ENCODE results near the gene POFUT1.

Gene POFUT1

DNA sequence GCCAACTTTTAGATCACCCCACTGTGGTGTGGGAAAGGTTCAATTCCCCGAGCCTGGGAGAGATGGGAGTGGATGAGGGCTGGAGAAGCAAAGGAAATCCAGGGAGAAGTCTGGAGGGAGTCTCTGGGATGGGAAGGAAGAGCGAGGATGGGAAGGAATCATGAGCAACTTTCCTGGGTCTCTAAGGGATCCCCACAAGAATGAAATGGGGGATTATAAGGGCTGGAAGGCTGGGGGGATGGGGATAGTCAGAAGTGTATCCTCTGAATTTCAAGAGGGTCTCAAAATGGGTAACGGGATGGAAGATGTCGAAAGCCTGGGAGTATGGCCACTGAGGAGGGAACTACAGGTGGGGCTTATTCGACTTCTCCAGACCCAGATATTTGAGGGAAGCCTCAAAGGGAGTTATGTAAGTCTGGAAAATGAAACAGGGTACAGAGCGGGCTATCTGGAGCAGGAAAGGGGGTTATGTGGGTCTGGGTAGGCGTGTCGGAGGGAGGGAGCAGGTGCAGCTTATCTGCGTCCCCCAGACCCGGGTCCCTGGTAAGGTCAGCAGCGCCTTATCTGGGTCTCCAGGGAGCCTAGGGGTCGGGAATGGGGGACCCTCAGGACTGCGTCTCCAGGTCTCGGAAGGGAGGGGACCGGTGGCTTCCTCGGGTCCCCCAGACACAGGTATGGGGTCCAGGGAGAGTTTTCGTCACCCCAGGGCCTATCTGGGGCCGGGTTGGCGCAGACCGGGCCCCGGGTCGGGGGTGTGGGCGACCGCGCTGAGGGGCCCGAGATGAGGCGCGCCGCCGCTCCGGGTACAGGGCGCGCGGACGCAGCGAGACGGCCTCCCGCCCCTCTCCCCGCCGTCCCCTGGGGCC lies 687 bp upstream of the POFUT1 start:
- no peak for DNase-seq (ENCODE audit: low spot score)

DNA sequence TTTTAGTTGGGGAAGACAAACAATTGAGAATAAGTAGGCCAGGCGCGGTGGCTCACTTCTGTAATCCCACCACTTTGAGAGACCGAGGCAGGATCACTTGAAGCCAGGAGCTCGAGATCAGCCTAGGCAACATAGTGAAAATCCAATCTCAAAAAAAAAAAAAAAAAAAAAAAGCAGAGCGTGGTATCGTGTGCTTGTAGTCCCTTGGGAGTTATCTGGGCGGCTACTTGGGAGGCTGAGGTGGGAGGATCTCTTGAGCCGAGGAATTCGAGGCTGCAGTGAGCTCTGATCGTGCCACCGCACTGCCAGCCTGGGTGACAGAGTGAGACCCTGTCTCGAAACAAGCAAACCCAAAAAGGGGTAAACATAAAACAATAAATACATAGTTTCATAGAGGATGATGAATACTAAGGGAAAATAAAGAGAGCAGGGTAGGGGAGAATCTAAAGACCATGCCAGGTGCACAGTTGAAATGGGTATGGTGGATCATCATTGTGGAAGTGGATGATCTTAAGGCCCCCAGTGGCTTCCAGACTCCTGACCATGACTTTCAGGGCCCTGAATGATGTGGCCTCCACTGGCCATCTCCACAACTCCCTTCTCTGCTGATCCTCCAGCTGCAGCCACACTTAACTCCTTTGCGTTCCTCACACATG lies 947 bp downstream of the POFUT1 start:
- DNase-seq (ENCODE audit: low spot score) = no peak

DNA sequence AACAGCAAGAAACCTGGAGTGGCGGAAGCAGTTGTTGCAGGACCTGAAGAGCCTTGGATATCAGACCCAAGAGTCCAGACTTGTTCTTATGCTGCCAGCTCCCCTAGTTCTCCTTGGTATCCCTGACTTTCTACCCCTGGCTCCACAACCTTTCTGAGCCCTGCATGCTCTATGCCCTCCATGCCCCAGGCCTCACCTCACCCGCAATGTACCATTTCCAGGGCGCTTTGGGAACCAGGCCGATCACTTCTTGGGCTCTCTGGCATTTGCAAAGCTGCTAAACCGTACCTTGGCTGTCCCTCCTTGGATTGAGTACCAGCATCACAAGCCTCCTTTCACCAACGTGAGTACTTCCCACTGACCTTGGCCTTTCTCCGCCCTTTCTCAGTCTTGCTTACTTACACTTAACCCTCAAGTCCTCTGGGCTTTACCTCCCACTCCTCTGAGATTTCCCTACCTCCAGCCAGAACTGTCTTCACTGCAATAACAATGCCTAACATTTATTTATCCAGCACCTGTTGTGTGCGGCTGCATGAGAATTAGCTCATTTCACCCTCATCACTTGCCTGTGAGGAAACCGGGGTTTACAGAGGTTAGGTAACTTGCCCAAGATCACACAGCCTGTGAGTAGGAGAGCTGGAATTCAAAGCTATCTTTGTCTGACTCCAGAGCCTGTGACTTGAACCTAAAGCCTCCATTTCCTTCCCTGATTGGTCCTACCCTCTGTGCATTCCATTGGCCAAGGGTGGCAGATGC lies 2.3 kb downstream of the POFUT1 start:
- DNase-seq (ENCODE audit: low spot score) = no peak

DNA sequence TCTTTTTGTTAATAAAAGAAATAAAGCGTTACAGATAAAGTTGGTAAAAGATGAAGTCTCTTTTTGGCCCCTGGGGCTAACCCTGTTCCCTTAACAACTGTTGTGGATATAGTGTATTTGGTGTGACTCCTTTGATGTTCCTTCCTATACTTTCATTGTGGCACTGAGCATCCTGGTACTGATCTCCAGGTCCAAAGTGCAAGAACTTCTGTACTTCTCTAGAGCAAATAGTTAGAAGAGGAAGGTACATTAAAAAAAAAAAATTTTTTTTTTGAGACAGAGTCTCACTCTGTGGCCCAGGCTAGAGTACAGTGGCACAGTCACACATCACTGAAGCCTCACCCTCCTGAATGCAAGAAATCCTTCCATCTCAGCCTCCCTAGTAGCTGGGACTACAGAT lies 6.2 kb downstream of the POFUT1 start:
- no peak for DNase-seq (ENCODE audit: low spot score)

DNA sequence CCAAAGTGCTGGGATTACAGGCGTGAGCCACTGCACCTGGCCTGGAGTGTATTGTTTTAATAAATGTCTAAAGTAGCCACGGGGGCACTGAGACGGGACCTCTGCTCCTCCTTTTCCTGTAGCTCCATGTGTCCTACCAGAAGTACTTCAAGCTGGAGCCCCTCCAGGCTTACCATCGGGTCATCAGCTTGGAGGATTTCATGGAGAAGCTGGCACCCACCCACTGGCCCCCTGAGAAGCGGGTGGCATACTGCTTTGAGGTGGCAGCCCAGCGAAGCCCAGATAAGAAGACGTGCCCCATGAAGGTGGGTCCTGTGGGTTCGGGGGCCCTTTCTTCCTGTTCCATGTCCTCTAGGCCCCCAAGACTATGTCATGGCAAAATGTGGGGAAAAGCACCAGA lies 7.5 kb downstream of the POFUT1 start:
- DNase-seq (ENCODE audit: low spot score) = no peak

DNA sequence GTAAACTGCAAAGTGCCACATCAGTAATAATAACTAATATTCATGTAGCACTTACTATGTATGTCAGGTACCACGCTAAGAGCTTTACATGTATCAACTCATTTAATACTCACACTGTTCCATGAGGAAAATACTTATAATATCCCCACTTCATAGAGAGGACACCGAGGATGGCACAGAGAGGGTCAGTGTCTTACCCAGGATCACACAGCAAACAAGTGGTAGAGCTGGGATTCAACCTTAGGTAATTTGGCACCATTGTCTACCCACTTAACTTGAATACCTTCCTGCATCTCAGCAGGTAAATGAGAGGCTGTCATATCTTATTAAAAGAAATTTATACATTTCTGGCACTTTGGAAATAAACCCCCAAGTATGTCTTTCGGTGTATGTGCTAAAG lies 8.0 kb downstream of the POFUT1 start:
- no peak for DNase-seq (ENCODE audit: low spot score)

DNA sequence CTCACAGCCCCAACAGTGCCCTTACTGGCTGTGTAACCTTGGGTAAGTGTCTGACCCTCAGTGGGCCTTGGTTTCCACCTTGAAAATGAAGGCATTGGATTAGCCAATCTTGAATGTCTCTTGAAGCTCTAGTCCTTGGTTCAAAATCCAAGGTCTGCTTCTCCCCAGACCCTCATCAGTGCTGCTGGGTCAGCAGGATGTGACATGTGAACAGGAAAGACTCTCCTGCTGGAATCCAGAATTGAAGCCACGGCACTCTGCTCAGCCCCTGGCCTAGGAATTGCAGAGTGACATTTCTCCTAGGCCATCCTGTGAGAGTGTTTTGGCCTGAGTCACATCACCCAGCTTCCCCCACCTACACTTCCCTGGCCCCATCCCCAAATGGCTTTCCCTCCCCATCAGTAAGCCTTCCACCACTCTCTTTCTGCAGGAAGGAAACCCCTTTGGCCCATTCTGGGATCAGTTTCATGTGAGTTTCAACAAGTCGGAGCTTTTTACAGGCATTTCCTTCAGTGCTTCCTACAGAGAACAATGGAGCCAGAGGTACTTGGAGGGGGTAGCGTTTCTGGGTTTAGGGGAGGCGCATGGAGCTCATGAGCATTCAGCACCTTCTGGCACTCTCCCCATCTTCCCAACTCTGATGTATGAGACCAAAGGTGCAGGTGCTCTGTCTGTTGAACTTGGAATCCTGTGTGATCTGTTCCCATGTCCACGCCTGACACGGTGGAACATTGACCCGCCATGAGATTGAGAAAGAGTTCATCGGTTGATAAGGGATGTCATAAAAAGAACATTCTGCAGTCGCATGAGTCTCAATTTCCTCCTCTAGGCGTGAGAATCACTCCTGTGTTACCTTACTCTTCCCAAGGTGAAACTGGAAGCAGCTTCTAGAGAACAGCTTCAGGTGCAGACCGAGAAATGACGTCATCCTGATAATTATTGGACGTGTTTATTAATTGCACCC lies 8.8 kb downstream of the POFUT1 start:
- DNase-seq (ENCODE audit: low spot score) = no peak

DNA sequence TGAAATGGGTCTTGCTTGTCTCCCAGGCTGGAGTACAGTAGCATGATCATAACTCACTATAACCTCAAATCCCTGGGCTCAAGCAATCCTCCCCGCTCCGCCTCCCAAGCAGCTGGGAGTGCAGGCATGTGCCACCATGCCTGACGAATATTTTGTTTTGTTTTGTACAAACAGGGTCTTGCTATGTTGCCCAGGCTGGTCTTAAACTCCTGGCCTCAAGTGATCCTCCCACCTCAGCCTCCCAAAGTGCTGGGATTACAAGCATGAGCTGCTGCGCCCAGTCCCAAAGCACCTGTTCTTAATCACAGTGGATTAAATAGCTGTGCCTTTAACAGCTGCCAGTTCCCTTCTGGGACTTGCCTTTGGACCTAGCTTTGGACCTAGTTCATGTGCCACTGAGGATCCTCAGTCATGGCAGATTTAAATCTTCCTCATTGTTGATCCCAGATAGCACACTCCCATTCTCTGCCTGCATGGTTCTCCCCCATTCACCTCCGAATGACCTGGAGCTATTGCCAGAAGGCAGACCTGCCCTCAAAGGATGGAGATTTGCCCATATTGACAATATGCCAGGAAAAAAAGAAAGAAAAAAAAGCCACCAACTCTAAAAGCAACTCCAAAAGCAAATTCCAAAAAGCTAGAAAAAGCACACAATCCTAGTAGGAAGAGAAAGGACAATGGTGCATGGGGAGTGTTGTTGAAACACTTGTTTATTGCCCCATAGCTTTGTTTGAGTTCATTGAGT lies 10.6 kb downstream of the POFUT1 start:
- DNase-seq (ENCODE audit: low spot score) = no peak

DNA sequence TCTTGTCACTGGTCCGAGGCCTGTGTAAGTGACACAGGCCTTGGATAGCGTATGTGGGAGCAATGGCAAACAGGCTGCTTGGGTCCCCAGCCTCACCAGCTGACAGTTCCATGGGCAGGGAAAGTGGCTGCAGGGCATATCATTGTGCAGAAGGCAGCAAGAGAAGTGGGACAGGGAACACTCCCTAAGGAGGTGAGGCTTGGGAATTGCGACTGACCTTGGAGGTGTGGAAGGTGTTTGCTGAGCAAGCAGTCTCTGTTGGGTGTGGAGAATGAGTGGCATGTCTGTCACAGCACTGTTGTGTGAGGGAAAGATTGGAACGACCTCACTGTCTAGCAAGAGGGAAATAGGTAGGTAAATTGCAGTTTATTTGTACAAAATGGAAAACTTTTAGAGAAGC lies 16.8 kb downstream of the POFUT1 start:
- no peak for DNase-seq (ENCODE audit: low spot score)

DNA sequence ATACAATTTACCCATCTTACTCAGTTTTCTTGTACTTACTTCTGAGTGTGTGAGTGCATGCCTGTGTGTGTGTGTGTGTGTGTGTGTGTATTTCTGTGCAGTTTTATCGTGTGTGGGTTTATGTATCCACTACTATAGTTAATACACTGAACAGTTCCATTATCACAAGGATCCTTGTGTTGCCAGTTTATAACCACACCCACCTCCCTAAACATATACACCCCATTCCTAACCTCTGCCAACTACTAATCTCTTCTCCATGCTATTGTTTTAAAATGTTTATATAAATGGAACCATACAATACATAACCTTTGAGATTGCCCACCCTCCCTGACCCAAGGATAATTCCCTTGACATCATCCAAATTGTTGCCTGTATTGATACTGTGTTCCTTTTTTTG lies 18.7 kb downstream of the POFUT1 start:
- DNase-seq (ENCODE audit: low spot score) = no peak

DNA sequence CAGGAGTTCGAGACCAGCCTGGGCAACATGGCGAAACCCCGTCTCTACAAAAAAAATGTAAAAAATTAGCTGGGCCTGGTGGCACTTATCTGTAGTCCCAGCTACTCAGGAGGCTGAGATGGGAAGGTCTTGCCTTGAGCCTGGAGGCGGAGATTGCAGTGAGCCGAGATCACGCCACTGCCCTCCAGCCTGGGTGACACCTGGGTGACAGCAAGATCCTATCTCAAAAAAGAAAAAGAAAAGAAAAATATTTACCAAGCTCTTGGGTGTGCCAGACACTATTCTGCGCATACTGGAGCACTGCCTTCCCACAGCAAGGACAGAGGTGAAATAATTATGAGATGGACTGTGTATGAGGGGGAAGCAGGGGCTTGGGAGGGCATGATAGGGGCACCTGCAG lies 19.6 kb downstream of the POFUT1 start:
- no peak for DNase-seq (ENCODE audit: low spot score)

DNA sequence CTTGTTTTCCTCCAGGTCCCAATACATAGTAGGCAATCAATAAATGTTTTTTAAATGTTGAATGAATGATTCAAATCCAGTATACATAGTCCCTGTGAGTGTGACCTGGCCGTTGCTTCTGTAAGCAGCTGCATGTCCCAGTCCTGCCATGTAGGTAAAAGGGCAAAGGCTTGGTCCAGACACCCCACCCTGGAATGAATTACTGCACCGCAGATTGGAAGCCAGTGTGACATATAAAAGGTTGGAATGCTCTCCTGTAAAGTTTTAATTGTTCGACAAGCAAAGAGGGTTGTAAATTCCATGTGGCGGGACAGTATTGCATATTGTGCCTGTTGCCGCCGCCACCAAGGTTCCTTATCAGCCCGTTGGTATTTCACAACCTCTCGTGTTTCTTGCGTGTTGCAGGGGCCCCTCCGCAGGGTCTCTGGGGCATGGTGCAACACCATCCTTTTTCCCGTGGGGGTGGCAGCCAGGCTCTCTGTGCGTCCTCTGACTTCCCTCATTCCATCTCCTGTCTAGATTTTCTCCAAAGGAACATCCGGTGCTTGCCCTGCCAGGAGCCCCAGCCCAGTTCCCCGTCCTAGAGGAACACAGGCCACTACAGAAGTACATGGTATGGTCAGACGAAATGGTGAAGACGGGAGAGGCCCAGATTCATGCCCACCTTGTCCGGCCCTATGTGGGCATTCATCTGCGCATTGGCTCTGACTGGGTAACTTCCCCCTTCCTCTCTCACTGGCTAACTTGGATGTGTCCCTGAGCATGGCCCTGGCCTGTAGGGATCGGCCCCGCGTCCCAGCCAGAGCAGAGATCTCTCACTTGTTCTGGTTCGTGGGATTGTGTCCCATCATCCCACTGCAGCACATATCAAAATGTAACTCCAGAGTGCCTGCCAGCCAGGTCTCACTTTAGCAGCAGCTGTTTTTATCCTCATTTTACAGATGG lies 20.3 kb downstream of the POFUT1 start:
- no peak for DNase-seq (ENCODE audit: low spot score)

DNA sequence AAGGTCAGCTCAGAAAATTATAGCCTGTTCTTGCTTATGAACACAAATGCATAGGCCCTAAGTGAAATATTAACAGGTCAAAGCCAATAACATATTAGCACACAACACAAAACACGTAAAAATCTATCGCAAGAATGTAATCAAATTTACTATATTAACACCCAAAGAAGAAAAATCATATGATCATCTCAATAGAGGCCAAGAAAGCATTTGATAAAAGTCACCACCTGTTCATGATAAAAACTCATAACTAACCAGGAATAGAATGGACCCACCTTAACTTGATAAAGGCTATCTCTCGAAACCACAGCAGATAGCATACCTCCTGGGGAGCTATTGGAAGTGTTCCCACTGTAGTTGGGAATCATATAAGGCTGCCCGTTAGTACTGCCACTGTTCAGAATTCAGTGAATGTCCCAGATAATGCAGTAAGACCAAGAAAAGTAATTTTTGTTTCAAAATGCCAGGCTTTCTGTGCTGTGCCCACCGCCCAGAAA lies 21.6 kb downstream of the POFUT1 start:
- no peak for DNase-seq (ENCODE audit: low spot score)

DNA sequence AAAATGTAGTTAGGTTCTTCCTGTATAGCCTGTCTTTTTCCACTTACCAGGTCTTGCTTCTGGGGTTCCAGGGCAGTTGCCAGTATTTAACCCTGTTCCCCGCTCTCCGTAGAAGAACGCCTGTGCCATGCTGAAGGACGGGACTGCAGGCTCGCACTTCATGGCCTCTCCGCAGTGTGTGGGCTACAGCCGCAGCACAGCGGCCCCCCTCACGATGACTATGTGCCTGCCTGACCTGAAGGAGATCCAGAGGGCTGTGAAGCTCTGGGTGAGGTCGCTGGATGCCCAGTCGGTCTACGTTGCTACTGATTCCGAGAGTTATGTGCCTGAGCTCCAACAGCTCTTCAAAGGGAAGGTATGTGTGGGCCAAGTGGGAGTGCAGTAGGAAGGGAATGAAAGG lies 23.0 kb downstream of the POFUT1 start:
- no peak for DNase-seq (ENCODE audit: low spot score)

DNA sequence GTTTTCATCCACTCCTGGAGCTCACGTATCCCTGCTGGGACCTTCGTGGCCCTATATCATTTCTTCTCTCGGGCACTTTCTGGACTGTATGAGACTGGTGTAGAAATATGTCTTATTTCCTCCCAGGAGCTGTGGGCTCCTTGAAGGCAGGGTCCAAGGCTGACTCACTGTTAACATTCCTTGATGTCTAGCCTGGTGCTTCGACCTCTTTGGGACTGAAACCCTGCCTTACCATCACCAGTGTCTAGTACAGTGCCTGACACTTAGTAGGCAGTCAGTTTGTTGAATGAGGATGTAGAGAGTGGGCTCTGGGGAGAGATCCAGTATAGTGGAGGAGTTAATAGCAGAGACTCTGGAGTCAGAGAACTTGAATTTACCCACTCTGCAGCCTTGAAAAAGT lies 23.6 kb downstream of the POFUT1 start:
- no peak for DNase-seq (ENCODE audit: low spot score)

DNA sequence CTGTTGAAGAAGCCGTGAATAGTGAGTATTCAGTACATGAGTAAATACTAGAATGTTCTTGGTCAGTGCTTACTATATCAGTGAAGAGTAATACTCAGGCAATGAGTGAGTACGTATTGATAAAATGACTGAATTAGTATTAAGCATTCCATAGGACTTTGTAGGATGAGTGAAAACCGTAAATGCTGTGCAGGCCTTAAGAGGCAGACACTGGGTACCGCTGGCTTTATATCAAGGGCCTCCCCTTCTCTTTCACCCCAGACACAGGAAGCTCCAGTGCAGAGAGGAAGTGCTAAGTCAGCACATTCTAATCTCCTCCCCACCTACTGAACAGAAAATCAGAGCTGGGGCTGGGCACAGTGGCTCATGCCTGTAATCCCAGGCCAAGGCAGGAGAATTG lies 24.2 kb downstream of the POFUT1 start:
- DNase-seq (ENCODE audit: low spot score) = no peak

DNA sequence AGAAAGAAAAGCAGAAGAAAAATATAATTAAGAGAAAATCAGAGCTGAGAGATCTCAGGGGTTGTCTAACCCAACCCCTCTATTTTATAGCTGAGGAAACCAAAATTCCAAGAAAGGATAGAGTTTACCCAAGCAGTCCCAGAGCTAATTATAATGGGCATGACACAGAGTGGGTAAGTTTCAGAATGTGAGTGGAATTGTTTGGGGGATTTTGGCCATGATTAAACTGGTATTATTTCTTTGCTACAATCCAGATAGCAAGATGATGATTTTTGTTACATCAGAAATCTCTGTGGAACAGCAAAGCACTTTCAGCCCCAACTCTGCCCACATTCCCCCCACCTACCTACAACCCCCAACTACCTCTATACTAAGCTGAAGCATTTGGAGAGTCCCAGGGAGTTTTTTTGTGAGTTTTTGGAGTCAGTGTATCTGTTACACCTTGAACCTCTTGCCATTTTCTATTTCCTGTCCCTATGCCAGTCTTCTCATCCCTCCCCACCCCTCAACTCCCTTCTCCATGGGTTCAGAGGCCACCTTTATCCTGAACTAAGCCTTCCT lies 24.7 kb downstream of the POFUT1 start:
- DNase-seq (ENCODE audit: low spot score) = no peak

DNA sequence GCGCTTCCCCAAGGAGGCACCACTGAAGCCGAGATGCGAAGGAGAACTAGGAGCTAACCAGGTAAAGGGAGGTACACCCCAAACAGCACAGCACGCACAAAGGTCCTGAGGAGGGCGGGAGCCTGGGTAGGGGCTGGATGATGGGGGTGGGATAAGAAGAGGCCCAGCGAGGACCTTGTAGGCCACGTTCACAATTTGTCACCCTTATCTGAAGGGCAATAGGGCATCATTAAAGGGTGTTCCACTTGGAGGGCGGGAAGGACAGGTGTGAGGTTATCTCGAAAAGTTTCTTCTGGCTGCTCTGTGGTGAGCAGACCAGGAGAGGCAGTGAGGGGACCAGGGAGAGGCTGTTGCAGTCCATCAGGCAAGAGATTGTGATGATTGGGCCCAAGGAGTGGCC lies 25.6 kb downstream of the POFUT1 start:
- DNase-seq (ENCODE audit: low spot score) = no peak

DNA sequence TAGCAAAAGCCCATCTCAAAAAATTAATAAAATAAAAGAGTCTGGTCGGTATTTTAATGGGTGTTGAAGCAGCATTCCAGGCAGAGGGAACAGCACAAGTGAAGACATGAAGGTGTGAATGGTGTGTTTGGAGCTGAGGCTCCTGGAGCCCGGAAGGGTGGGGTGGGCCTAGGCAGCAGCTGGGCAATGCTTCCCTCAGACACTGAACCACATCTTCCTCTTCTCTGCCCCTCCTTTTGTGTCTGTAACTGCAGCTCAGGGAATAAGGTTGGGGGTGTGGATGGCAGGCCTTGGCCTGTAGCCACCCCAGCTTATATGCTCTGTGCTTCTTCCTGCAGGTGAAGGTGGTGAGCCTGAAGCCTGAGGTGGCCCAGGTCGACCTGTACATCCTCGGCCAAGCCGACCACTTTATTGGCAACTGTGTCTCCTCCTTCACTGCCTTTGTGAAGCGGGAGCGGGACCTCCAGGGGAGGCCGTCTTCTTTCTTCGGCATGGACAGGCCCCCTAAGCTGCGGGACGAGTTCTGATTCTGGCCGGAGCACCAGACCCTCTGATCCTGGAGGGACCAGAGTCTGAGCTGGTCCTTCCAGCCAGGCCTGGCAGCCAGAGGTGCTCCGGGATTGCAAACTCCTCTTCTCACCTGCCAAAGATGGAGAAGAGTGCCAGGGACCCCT lies 26.6 kb downstream of the POFUT1 start:
- DNase-seq (ENCODE audit: low spot score) = no peak

Measured in iPS-NIHi11 (cell line).